ENCODE measurements around the gene DISC1.

- TF ChIP-seq CTCF (IDR thresholded peaks at IDR 0.05; ENCODE audit: insufficient read depth, low read length) (no peak), POLR2AphosphoS5 (IDR thresholded peaks at IDR 0.05; ENCODE audit: low read depth) (no peak)
These were observed 40.5 kb downstream of the DISC1 start for GRCh38 chr1:231666937-231667608.

Data from HL-60 (cell line).